Endothelial cell (in vitro differentiated cells): ENCODE measurements around the gene BCAS1. TPM values are rescaled to one million over a fixed set of nuclear protein-coding genes. Genes with fewer than 3 reads are reported as not detected.

ENCODE experiments used
- DNase-seq: peaks from one replicate; pipeline ENCODE4 v3.0.0; 2021; ENCODE audit warnings: low spot score
- H3K27ac Mint-ChIP-seq: one replicate; pipeline ENCODE4 v1.8.0; 2021; ENCODE audit warnings: mixed read lengths, inconsistent platforms; ENCODE audit not compliant: unreplicated experiment
- H3K27me3 Mint-ChIP-seq: one replicate; pipeline ENCODE4 v1.8.0; 2021; ENCODE audit warnings: mild to moderate bottlenecking, moderate library complexity, mixed read lengths, inconsistent platforms; ENCODE audit not compliant: unreplicated experiment
- H3K36me3 Mint-ChIP-seq: one replicate; pipeline ENCODE4 v1.8.0; 2021; ENCODE audit warnings: mild to moderate bottlenecking, low read depth, mixed read lengths, inconsistent platforms; ENCODE audit not compliant: unreplicated experiment
- H3K4me1 Mint-ChIP-seq: one replicate; pipeline ENCODE4 v1.8.0; 2021; ENCODE audit warnings: mild to moderate bottlenecking, mixed read lengths, inconsistent platforms; ENCODE audit not compliant: unreplicated experiment
- H3K4me3 Mint-ChIP-seq: one replicate; pipeline ENCODE4 v1.8.0; 2021; ENCODE audit warnings: mild to moderate bottlenecking, mixed read lengths, inconsistent platforms; ENCODE audit not compliant: unreplicated experiment
- H3K9me3 Mint-ChIP-seq: one replicate; pipeline ENCODE4 v1.8.0; 2021; ENCODE audit warnings: mixed read lengths, inconsistent platforms; ENCODE audit not compliant: unreplicated experiment
- CTCF ChIP-seq: fragments of 200-600 bp; sonication (generic); IDR thresholded peaks from one replicate; pipeline ENCODE4 v1.5.0; 2021; ENCODE audit warnings: antibody characterized with exemption; ENCODE audit not compliant: unreplicated experiment
- total RNA-seq: library from RNA; stranded (reverse); fragmentation: NEBNext Ultra II Directional; extraction: Animal tissue kit (Norgen Biotek cat#: 25700); gene quantifications from one replicate; pipeline ENCODE4 v1.2.1, GENCODE V29; 2021; ENCODE audit not compliant: unreplicated experiment

BCAS1 gene
- total RNA-seq, 1 donor from 2014 or later, result 0.05 TPM

GRCh38 chr20:53946106-53946505, 124.3 kb downstream of the BCAS1 start:
- no peak for DNase-seq
- Mint-ChIP-seq H3K36me3 (no peaks in the 10 kb centered on the region), H3K27me3 (peaks cover 3% of the 10 kb centered on the region), H3K9me3 (no peaks in the 10 kb centered on the region), H3K27ac (no peak overlapping the region), H3K4me1 (peaks cover 25% of the 10 kb centered on the region), H3K4me3 (no peak overlapping the region)
- no peak for TF ChIP-seq CTCF

DNA sequence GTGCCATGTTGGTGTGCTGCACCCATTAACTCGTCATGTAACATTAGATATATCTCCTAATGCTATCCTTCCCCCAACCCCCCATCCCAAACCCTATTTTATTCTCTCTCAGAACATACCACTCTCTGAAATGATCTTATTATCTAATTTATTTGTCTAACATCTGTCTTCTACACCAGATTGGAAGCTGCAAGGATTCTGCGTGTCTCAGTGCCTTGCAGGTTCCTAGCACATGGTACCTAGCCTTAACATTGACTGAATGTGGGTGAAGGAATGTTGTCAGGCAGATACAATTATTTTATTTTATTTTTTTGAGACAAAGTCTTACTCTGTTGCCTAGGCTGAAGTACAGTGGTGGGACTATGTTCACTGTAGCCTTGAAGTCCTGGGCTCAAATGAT, 124.9 kb downstream of the BCAS1 start:
- no peak for TF ChIP-seq CTCF
- H3K27ac Mint-ChIP-seq, result no peak overlapping the region
- H3K4me1 Mint-ChIP-seq, result peaks cover 30% of the 10 kb centered on the region
- DNase-seq, result no peak
- no peaks in the 10 kb centered on the region for H3K36me3 Mint-ChIP-seq
- H3K27me3 Mint-ChIP-seq, result peaks cover 3% of the 10 kb centered on the region
- H3K4me3 Mint-ChIP-seq, result no peak overlapping the region
- H3K9me3 Mint-ChIP-seq, result no peaks in the 10 kb centered on the region

DNA sequence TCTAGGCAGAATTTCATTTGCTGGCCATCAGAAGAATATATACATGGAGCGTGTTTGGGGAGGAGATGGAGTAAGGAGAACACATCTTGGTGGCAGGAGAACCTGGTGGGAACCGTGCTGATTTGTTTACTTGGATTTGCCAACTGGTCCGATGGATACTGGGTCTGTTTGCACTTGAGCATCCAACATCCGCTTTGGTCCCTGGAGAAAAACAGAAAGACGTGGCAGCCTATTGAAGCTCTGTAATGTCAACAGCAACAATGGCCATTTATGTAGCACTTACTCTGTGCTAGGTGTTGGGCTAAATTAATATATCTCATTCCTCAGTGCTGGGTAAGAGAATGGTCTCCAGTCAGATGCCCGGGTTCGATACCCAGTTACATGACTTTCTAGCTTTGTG, 125.6 kb downstream of the BCAS1 start:
- no peak for TF ChIP-seq CTCF
- Mint-ChIP-seq H3K4me1 (peaks cover 29% of the 10 kb centered on the region), H3K9me3 (no peaks in the 10 kb centered on the region), H3K27ac (no peak overlapping the region), H3K36me3 (no peaks in the 10 kb centered on the region), H3K27me3 (peaks cover 3% of the 10 kb centered on the region), H3K4me3 (no peak overlapping the region)
- DNase-seq, result no peak

GRCh38 chr20:53943522-53944291, 126.7 kb downstream of the BCAS1 start:
- no peaks in the 10 kb centered on the region for H3K9me3 Mint-ChIP-seq
- peaks cover 38% of the 10 kb centered on the region for H3K4me1 Mint-ChIP-seq
- TF ChIP-seq CTCF, result peak; percentile 90
- no peak overlapping the region for H3K4me3 Mint-ChIP-seq
- no peak overlapping the region for H3K27ac Mint-ChIP-seq
- no peak for DNase-seq
- H3K27me3 Mint-ChIP-seq, result peaks cover 3% of the 10 kb centered on the region
- no peaks in the 10 kb centered on the region for H3K36me3 Mint-ChIP-seq

GRCh38 chr20:53942973-53943372, 127.4 kb downstream of the BCAS1 start:
- no peak for TF ChIP-seq CTCF
- peaks cover 1% of the 10 kb centered on the region for H3K27me3 Mint-ChIP-seq
- DNase-seq, result no peak
- no peaks in the 10 kb centered on the region for H3K36me3 Mint-ChIP-seq
- H3K4me1 Mint-ChIP-seq, result peaks cover 46% of the 10 kb centered on the region
- no peaks in the 10 kb centered on the region for H3K9me3 Mint-ChIP-seq
- H3K27ac Mint-ChIP-seq, result no peak overlapping the region
- no peak overlapping the region for H3K4me3 Mint-ChIP-seq
